ENCODE data around the gene EYA4. TPM values are rescaled to one million over a fixed set of nuclear protein-coding genes. Genes with fewer than 3 reads are reported as not detected.

Gene EYA4
- total and polyA plus RNA-seq, 2 donors (not counting 3 experiments of a cell fraction or from before 2014, with no cell fraction given), result not detected

- dilution Hi-C loops (cut with MboI; ENCODE audit: extremely low pct_ligation_motif_present, low sequenced_read_pairs), result no loop called here
- TF ChIP-seq MAX (IDR thresholded peaks at IDR 0.05; ENCODE audit: insufficient read depth, insufficient read length) (no peak), POLR2AphosphoS5 (IDR thresholded peaks at IDR 0.05; ENCODE audit: insufficient read depth, low read depth, low read length) (no peak), FOS (IDR thresholded peaks at IDR 0.05; ENCODE audit: borderline replicate concordance, insufficient read depth, low read length) (no peak)
- TF ChIP-seq, protein P1, sequence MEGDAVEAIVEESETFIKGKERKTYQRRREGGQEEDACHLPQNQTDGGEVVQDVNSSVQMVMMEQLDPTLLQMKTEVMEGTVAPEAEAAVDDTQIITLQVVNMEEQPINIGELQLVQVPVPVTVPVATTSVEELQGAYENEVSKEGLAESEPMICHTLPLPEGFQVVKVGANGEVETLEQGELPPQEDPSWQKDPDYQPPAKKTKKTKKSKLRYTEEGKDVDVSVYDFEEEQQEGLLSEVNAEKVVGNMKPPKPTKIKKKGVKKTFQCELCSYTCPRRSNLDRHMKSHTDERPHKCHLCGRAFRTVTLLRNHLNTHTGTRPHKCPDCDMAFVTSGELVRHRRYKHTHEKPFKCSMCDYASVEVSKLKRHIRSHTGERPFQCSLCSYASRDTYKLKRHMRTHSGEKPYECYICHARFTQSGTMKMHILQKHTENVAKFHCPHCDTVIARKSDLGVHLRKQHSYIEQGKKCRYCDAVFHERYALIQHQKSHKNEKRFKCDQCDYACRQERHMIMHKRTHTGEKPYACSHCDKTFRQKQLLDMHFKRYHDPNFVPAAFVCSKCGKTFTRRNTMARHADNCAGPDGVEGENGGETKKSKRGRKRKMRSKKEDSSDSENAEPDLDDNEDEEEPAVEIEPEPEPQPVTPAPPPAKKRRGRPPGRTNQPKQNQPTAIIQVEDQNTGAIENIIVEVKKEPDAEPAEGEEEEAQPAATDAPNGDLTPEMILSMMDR (IDR thresholded peaks at IDR 0.05; ENCODE audit: extremely low read depth in 1 of 2, insufficient read depth in 1 of 2, low read depth in 1 of 2, low read length in 2 of 2), result no peak
- no TSS peak for BruUV-seq (replicated peaks)
- no peaks in the 10 kb centered on the region for H3K9me1 ChIP-seq (replicated peaks; ENCODE audit: control insufficient read depth, extremely low read depth, insufficient read depth, low read length)
- no peaks in the 10 kb centered on the region for H3K4me1 ChIP-seq (ENCODE audit: control insufficient read depth, extremely low read depth, insufficient read depth, low read length)
- FAIRE-seq, result no peak
- no peaks in the 10 kb centered on the region for H3K27me3 ChIP-seq (ENCODE audit: control insufficient read depth in 2 of 2, insufficient read depth in 2 of 2, low read length in 2 of 2)
- H2AFZ ChIP-seq (ENCODE audit: low read depth, low read length), result no peak overlapping the region
- no peaks in the 10 kb centered on the region for H3K9me3 ChIP-seq (replicated peaks; ENCODE audit: control insufficient read depth, insufficient read depth, low read length)
- no peak overlapping the region for H3K27ac ChIP-seq (ENCODE audit: insufficient read depth, low read depth, low read length)
- H3K9ac ChIP-seq (replicated peaks; ENCODE audit: extremely low read depth, insufficient read depth, low read length), result no peak overlapping the region
- H3K36me3 ChIP-seq (ENCODE audit: control insufficient read depth in 2 of 2, extremely low read depth in 1 of 2, insufficient read depth in 2 of 2, low read length in 2 of 2), result no peaks in the 10 kb centered on the region
- H3K4me3 ChIP-seq (replicated peaks in 1 of 3; ENCODE audit: insufficient read depth in 1 of 3, low read depth in 1 of 3, low read length in 3 of 3), result no peak overlapping the region
- POLR2A ChIA-PET, result no interaction called here
- H4K20me1 ChIP-seq (replicated peaks; ENCODE audit: control insufficient read depth, extremely low read depth, insufficient read depth, low read length), result no peaks in the 10 kb centered on the region
- H3K79me2 ChIP-seq (ENCODE audit: control insufficient read depth, insufficient read depth, low read length), result no peaks in the 10 kb centered on the region
- H3K4me2 ChIP-seq (ENCODE audit: insufficient read depth, low read length), result no peak overlapping the region
- intact Hi-C loops (cut with micrococcal nuclease), result no loop called here
- no peak for DNase-seq (ENCODE audit: low read depth, low spot score)
- CTCF ChIA-PET, result no interaction called here
These were observed 170.6 kb downstream of the EYA4 start for GRCh38 chr6:133411757-133412156.

DNA sequence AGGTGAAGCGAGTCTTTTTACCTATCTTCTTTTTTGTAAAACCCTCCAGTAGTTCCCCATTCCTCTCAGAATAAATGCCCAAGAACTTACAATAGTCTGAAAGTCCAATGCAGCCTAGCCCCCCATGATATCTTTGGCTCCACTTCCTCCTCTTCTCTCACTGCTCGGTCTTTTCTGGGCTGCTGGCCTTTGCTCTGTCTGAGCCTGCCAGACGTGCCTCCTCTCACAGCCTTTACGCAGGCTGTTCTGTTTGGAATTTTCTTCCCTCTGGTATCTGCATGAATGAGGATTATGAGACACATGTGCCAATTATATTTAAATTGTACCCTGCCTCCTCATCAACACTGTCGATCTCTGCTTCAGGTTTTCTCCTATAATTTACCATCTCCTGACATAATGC lies 174.1 kb downstream of the EYA4 start:
- H3K9ac ChIP-seq (replicated peaks; ENCODE audit: extremely low read depth, insufficient read depth, low read length), result no peak overlapping the region
- no peaks in the 10 kb centered on the region for H3K27me3 ChIP-seq (ENCODE audit: control insufficient read depth in 2 of 2, insufficient read depth in 2 of 2, low read length in 2 of 2)
- H3K79me2 ChIP-seq (ENCODE audit: control insufficient read depth, insufficient read depth, low read length), result no peaks in the 10 kb centered on the region
- no TSS peak for BruUV-seq (replicated peaks)
- H3K4me2 ChIP-seq (ENCODE audit: insufficient read depth, low read length), result no peak overlapping the region
- dilution Hi-C loops (cut with MboI; ENCODE audit: extremely low pct_ligation_motif_present, low sequenced_read_pairs), result no loop called here
- no peak for TF ChIP-seq POLR2A (IDR thresholded peaks at IDR 0.05; ENCODE audit: low read depth, low read length)
- TF ChIP-seq POLR2AphosphoS5 (IDR thresholded peaks at IDR 0.05; ENCODE audit: insufficient read depth, low read depth, low read length), result no peak
- TF ChIP-seq, protein P1 (IDR thresholded peaks at IDR 0.05; ENCODE audit: extremely low read depth in 1 of 2, insufficient read depth in 1 of 2, low read depth in 1 of 2, low read length in 2 of 2), result no peak
- TF ChIP-seq MAX (IDR thresholded peaks at IDR 0.05; ENCODE audit: insufficient read depth, insufficient read length), result no peak
- TF ChIP-seq EZH2 (IDR thresholded peaks at IDR 0.05; ENCODE audit: borderline replicate concordance, low read depth, low read length, severe bottlenecking), result no peak
- no peak for TF ChIP-seq JUN (IDR thresholded peaks at IDR 0.05; ENCODE audit: borderline replicate concordance, insufficient read depth, insufficient read length, low read depth)
- TF ChIP-seq MYC (IDR thresholded peaks at IDR 0.05; ENCODE audit: low read depth, low read length), result no peak
- no peak for TF ChIP-seq FOS (IDR thresholded peaks at IDR 0.05; ENCODE audit: borderline replicate concordance, insufficient read depth, low read length)
- TF ChIP-seq GATA2 (IDR thresholded peaks at IDR 0.05; ENCODE audit: insufficient read depth, insufficient read length, low read depth, low read length), result no peak
- H4K20me1 ChIP-seq (replicated peaks; ENCODE audit: control insufficient read depth, extremely low read depth, insufficient read depth, low read length), result no peaks in the 10 kb centered on the region
- no peak overlapping the region for H3K27ac ChIP-seq (ENCODE audit: insufficient read depth, low read depth, low read length)
- intact Hi-C loops (cut with micrococcal nuclease), result no loop called here
- H3K36me3 ChIP-seq (ENCODE audit: control insufficient read depth in 2 of 2, extremely low read depth in 1 of 2, insufficient read depth in 2 of 2, low read length in 2 of 2), result no peaks in the 10 kb centered on the region
- DNase-seq (ENCODE audit: low read depth, low spot score) (no peak), FAIRE-seq (no peak)
- H3K4me3 ChIP-seq (replicated peaks in 1 of 3; ENCODE audit: insufficient read depth in 1 of 3, low read depth in 1 of 3, low read length in 3 of 3), result no peak overlapping the region
- H2AFZ ChIP-seq (ENCODE audit: low read depth, low read length), result no peak overlapping the region
- POLR2A ChIA-PET, result no interaction called here
- H3K9me1 ChIP-seq (replicated peaks; ENCODE audit: control insufficient read depth, extremely low read depth, insufficient read depth, low read length), result no peaks in the 10 kb centered on the region
- H3K4me1 ChIP-seq (ENCODE audit: control insufficient read depth, extremely low read depth, insufficient read depth, low read length), result no peaks in the 10 kb centered on the region
- CTCF ChIA-PET, result no interaction called here
- no peaks in the 10 kb centered on the region for H3K9me3 ChIP-seq (replicated peaks; ENCODE audit: control insufficient read depth, insufficient read depth, low read length)
